Measurements from ENCODE around the gene SMPD4. TPM values are rescaled to one million over a fixed set of nuclear protein-coding genes. Genes with fewer than 3 reads are reported as not detected.
A peak's percentile ranks its signal among the peaks of the same experiment; 100 is the strongest.
"Not testable (repeated sequence)": the region's sequence is repeated elsewhere in the genome, so short reads cannot be mapped to it uniquely, and the experiment has no call there.

SMPD4 gene
- total RNA-seq, 4 donors from 2014 or later, result 29.7 to 44.4 (median 38.6) TPM

DNA sequence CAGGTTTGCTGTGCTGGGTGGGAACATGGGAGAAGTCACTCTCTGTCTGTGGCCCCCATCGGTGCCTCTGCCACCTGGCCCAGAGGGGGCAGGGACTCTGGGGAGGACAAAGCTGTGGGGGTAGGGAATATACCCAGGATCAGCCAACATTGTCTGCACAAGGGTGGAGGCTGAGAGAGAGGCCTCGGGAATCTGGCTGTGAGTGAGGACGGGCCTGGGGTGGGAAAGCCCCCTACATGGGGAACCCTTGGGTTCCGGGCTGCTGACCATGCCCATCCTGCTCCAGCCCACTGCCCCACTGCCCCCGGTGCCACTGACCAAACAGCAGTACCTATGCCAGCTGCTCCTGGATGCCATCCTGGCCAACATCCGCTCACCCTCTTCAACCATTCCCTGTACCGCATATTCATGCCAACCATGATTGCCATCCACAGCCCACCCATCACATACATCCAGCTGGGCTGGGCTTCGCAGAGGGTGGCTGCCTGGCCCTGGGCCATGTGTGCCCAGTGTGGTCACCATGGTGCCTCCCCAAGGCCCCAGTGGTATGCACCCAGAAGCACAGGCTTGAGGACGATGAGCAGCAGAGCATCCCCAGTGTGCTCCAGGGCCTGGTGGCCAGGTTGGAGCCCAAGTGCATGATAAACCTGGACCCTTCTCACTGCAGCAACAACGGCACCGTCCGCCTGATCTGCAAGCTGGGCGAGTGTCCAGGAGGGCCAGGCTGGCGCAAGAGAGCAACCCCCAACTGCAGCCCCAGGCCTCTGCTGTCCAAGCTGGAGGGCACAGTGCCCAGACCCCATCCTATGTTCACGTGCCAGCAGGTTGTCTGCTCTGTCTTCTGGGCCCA, 45.5 kb downstream of the SMPD4 start:
- no peak for TF ChIP-seq POLR2A (IDR thresholded peaks at IDR 0.05)
- TF ChIP-seq, protein P1, sequence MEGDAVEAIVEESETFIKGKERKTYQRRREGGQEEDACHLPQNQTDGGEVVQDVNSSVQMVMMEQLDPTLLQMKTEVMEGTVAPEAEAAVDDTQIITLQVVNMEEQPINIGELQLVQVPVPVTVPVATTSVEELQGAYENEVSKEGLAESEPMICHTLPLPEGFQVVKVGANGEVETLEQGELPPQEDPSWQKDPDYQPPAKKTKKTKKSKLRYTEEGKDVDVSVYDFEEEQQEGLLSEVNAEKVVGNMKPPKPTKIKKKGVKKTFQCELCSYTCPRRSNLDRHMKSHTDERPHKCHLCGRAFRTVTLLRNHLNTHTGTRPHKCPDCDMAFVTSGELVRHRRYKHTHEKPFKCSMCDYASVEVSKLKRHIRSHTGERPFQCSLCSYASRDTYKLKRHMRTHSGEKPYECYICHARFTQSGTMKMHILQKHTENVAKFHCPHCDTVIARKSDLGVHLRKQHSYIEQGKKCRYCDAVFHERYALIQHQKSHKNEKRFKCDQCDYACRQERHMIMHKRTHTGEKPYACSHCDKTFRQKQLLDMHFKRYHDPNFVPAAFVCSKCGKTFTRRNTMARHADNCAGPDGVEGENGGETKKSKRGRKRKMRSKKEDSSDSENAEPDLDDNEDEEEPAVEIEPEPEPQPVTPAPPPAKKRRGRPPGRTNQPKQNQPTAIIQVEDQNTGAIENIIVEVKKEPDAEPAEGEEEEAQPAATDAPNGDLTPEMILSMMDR (IDR thresholded peaks at IDR 0.05), result no peak
- WGBS, 2 donors, result 90% methylated on average over 9 to 14 of the region's 15 CpGs
- intact Hi-C loops (cut with DNase I; ENCODE audit: low total_unique reads), result no loop called here
- DNase-seq (ENCODE audit: low spot score in 2 of 2), result peak in 1 of 2 donors; percentile 66
- no peak overlapping the region for H3K4me3 ChIP-seq (ENCODE audit: low read depth, poor library complexity, severe bottlenecking)

- WGBS, 2 donors, result 93% methylated on average over 16 to 21 of the region's 29 CpGs
- peak in 1 of 2 donors; percentile 59 for DNase-seq (ENCODE audit: low spot score in 2 of 2)
- H3K4me3 ChIP-seq (ENCODE audit: low read depth, poor library complexity, severe bottlenecking); intact Hi-C loops (cut with DNase I; ENCODE audit: low total_unique reads): not testable (repeated sequence)
Observed at GRCh38 chr2:130129120-130129829, 52.1 kb downstream of the SMPD4 start, which contains the start of gene POTEF. TSS of gene POTEF (minus strand) at chr2:130129222. CDS start at chr2:130120515, 8,707 bp downstream.

- peak in 1 of 2 donors; percentile 42 for DNase-seq (ENCODE audit: low spot score in 2 of 2)
- intact Hi-C loops (cut with DNase I; ENCODE audit: low total_unique reads); H3K4me3 ChIP-seq (ENCODE audit: low read depth, poor library complexity, severe bottlenecking): not testable (repeated sequence)
- 78 to 92% methylated on average over 9 to 10 of the region's 14 CpGs for WGBS, 2 donors
Observed at GRCh38 chr2:130128464-130128863, 52.9 kb downstream of the SMPD4 start.

GRCh38 chr2:130127726-130128125, 53.7 kb downstream of the SMPD4 start:
- WGBS, 2 donors, result 80% methylated on average over 7 of the region's 9 CpGs; no CpG with 5 or more reads in 1 of the 2 donors
- intact Hi-C loops (cut with DNase I; ENCODE audit: low total_unique reads); DNase-seq (ENCODE audit: low spot score in 2 of 2); H3K4me3 ChIP-seq (ENCODE audit: low read depth, poor library complexity, severe bottlenecking): not testable (repeated sequence)

- H3K4me3 ChIP-seq (ENCODE audit: low read depth, poor library complexity, severe bottlenecking); DNase-seq (ENCODE audit: low spot score in 2 of 2); intact Hi-C loops (cut with DNase I; ENCODE audit: low total_unique reads): not testable (repeated sequence)
- WGBS, 2 donors, result 93 to 95% methylated on average over 29 to 39 of the region's 45 CpGs
Observed at GRCh38 chr2:130120924-130121323, 60.5 kb downstream of the SMPD4 start.

DNA sequence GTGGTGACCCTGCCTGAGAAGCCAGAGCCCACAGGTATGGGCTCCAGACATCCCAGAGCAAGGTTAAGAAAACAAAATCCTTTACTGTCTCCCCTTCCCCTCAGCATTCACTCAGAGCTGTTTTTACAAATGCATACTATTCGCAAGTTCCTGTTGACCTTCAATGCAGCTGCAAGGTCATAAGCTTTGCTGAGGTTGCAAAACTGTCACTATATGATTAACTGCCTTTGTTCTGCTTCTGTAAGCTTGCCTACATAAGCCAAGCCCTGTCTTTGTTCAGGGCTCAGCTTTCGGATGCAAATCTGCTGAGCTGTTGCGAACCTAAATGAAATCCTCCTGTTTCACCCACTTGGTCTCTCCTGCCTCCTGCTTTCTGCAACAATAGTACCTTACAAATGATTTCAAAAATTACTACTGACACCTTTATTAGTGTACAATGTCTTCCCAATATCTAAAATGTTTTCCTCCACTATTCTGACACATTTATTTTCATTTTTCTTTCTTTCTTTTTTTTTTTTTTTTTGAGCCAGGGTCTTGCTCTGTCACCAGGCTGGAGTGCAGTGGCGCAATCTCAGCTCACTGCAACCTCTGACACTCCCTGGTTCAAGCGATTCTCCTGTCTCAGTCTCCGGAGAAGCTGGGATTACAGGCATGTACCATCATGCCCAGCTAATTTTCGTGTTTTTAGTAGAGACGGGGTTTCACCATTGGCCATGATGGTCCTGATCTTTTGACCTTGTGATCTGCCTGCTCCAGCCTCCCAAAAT, 78.6 kb downstream of the SMPD4 start:
- DNase-seq (ENCODE audit: low spot score in 2 of 2); H3K4me3 ChIP-seq (ENCODE audit: low read depth, poor library complexity, severe bottlenecking); intact Hi-C loops (cut with DNase I; ENCODE audit: low total_unique reads): not testable (repeated sequence)
- 46 to 48% methylated on average over 5 to 6 of the region's 8 CpGs for WGBS, 2 donors

Other genes with a start within 250 kb of the SMPD4 start
- not detected for gene RAB6C, start 201.9 kb downstream of the SMPD4 start, total RNA-seq
- gene POTEF, start 52.4 kb downstream of the SMPD4 start, total RNA-seq, result not detected
- 1 to 10 TPM in 3 of 4 donors, under 1 TPM in 1; 0.84 to 4.0 (median 3.2) TPM for gene CCDC74B, start 36.5 kb downstream of the SMPD4 start, total RNA-seq
- gene MZT2B, start 660 bp upstream of the SMPD4 start, total RNA-seq, result 100 to 1,000 TPM; 127 to 189 (median 149) TPM
- not detected for gene TUBA3E, start 16.8 kb upstream of the SMPD4 start, total RNA-seq
- gene IMP4, start 161.3 kb upstream of the SMPD4 start, total RNA-seq, result 10 to 100 TPM; 84.8 to 98.1 (median 97.0) TPM
- gene PTPN18, start 174.5 kb upstream of the SMPD4 start, total RNA-seq, result 10 to 100 TPM; 18.7 to 31.1 (median 25.4) TPM

Data from lower leg skin (tissue), 4 donors.